Measurements from ENCODE around the gene ENTREP3. TPM values are rescaled to one million over a fixed set of nuclear protein-coding genes. Genes with fewer than 3 reads are reported as not detected.

ENTREP3 gene
- total RNA-seq, 1 experiment from 2014 or later, result 69.9 TPM

DNA sequence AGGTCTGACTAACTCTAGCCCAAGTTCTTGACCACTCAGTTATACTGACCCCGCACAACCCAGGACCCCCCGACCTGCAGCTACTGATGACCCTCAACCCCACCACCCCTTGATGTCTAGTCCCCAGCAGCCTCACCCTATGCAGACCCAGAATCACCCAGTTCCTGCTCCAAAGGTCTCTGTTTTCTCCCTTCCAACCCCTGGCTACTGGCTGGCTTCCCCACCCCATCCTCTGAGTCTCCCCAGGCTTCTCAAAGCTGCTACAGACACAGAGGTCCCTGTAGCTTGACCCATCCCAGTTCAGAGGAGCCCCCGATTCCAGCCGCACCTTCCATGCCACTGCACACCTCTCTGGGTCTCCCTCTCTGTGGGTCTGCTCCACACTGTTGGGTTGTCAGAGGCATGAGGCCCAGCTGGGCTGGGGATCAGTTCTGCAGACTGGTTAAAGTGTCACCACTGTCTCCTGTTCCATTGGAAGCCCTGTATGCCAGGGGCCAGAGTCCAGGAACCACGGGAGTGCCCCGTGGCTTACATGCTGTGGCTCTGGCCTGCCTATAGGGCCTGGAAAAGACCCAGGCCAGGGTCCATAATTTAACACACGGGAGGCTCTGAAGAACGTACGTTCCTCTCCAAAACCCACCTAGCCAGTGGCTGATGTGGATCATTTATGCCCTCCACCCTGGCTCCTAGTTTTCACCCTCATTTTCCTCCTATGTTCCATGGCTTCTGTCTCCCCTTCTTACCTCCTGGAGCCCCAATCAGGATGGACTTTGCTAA, 45.5 kb upstream of the ENTREP3 start:
- ATAC-seq (no peak), DNase-seq (ENCODE audit: low read depth, low spot score) (no peak)
- ChIA-PET CTCF (no interaction called here), RAD21 (ENCODE audit: low non-redundant PET in 1 of 2, low total read pairs in 2 of 2, uncharacterized antibody in 2 of 2, unreplicated experiment in 2 of 2) (no interaction called here), POLR2A (no interaction called here)
- H3K36me3 ChIP-seq (ENCODE audit: control insufficient read depth in 1 of 2, insufficient read depth in 2 of 2, low read length in 2 of 2), result no peaks in the 10 kb centered on the region
- no peak overlapping the region for H3K27ac ChIP-seq (ENCODE audit: low read depth, low read length)
- no peak overlapping the region for H3K9ac ChIP-seq (ENCODE audit: low read length)
- no peaks in the 10 kb centered on the region for H3K79me2 ChIP-seq (ENCODE audit: insufficient read depth, low read length)
- BruUV-seq (replicated peaks), result no TSS peak
- H3K4me3 ChIP-seq (replicated peaks in 1 of 2; ENCODE audit: low read depth in 1 of 2, low read length in 2 of 2), result no peak overlapping the region
- no peaks in the 10 kb centered on the region for H4K20me1 ChIP-seq (ENCODE audit: insufficient read depth)
- no peaks in the 10 kb centered on the region for H3K9me3 ChIP-seq (ENCODE audit: control insufficient read depth in 1 of 2, insufficient read depth in 1 of 2, low read depth in 1 of 2, low read length in 2 of 2)
- H3K9me2 ChIP-seq (ENCODE audit: insufficient read depth), result no peaks in the 10 kb centered on the region
- no peak overlapping the region for H3K4me2 ChIP-seq (ENCODE audit: low read length)
- H2AFZ ChIP-seq (ENCODE audit: low read depth, low read length, poor library complexity, severe bottlenecking), result no peak overlapping the region
- H3K4me1 ChIP-seq (ENCODE audit: control insufficient read depth in 1 of 2, insufficient read depth in 2 of 2, low read length in 2 of 2), result peaks cover 0 to 3% of the 10 kb centered on the region in 2 experiments; a peak in 2 of 4 replicates
- intact Hi-C loops (cut with micrococcal nuclease), result no loop called here
- H3K27me3 ChIP-seq (ENCODE audit: insufficient read depth, low read length), result no peaks in the 10 kb centered on the region
- no peak for TF ChIP-seq EGR1 (IDR thresholded peaks at IDR 0.05; ENCODE audit: low read depth)
- TF ChIP-seq, protein P1, sequence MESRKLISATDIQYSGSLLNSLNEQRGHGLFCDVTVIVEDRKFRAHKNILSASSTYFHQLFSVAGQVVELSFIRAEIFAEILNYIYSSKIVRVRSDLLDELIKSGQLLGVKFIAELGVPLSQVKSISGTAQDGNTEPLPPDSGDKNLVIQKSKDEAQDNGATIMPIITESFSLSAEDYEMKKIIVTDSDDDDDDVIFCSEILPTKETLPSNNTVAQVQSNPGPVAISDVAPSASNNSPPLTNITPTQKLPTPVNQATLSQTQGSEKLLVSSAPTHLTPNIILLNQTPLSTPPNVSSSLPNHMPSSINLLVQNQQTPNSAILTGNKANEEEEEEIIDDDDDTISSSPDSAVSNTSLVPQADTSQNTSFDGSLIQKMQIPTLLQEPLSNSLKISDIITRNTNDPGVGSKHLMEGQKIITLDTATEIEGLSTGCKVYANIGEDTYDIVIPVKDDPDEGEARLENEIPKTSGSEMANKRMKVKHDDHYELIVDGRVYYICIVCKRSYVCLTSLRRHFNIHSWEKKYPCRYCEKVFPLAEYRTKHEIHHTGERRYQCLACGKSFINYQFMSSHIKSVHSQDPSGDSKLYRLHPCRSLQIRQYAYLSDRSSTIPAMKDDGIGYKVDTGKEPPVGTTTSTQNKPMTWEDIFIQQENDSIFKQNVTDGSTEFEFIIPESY (IDR thresholded peaks at IDR 0.05; ENCODE audit: extremely low read depth, insufficient replicate concordance, low read length), result no peak
- TF ChIP-seq, protein P2, sequence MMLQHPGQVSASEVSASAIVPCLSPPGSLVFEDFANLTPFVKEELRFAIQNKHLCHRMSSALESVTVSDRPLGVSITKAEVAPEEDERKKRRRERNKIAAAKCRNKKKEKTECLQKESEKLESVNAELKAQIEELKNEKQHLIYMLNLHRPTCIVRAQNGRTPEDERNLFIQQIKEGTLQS (IDR thresholded peaks at IDR 0.05), result no peak
- TF ChIP-seq ELF1 (IDR thresholded peaks at IDR 0.05; ENCODE audit: borderline replicate concordance, low read depth), result no peak
- TF ChIP-seq EZH2 (IDR thresholded peaks at IDR 0.05), result no peak
- no peak for TF ChIP-seq CEBPB (IDR thresholded peaks at IDR 0.05; ENCODE audit: low read depth)
- no peak for TF ChIP-seq CBX3 (IDR thresholded peaks at IDR 0.05; ENCODE audit: low read depth)
- TF ChIP-seq, protein P3, sequence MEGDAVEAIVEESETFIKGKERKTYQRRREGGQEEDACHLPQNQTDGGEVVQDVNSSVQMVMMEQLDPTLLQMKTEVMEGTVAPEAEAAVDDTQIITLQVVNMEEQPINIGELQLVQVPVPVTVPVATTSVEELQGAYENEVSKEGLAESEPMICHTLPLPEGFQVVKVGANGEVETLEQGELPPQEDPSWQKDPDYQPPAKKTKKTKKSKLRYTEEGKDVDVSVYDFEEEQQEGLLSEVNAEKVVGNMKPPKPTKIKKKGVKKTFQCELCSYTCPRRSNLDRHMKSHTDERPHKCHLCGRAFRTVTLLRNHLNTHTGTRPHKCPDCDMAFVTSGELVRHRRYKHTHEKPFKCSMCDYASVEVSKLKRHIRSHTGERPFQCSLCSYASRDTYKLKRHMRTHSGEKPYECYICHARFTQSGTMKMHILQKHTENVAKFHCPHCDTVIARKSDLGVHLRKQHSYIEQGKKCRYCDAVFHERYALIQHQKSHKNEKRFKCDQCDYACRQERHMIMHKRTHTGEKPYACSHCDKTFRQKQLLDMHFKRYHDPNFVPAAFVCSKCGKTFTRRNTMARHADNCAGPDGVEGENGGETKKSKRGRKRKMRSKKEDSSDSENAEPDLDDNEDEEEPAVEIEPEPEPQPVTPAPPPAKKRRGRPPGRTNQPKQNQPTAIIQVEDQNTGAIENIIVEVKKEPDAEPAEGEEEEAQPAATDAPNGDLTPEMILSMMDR (IDR thresholded peaks at IDR 0.05 in 2 of 3, conservative IDR thresholded peaks at IDR 0.05 in 1 of 3; ENCODE audit: borderline replicate concordance in 1 of 3, insufficient read depth in 1 of 3, low read depth in 2 of 3, low read length in 2 of 3), result no peak
- TF ChIP-seq TCF7L2 (IDR thresholded peaks at IDR 0.05; ENCODE audit: borderline replicate concordance, extremely low read depth, insufficient read depth, insufficient read length), result no peak
- TF ChIP-seq EZH2phosphoT487 (IDR thresholded peaks at IDR 0.05; ENCODE audit: borderline replicate concordance), result no peak
- TF ChIP-seq SP1 (IDR thresholded peaks at IDR 0.05; ENCODE audit: low read depth), result no peak
- no peak for TF ChIP-seq SRF (IDR thresholded peaks at IDR 0.05; ENCODE audit: low read depth)
- no peak for TF ChIP-seq YY1 (IDR thresholded peaks at IDR 0.05; ENCODE audit: extremely low read depth, insufficient replicate concordance, low read depth, low read length)

All from HCT116 (cell line).